HG03280 (cell line): ENCODE data around the gene TTLL8.

Source experiments
- ATAC-seq: cut with Tn5 transposase; IDR thresholded peaks from one replicate; pipeline ENCODE4 v1.9.1; 2021; ENCODE audit warnings: mild to moderate bottlenecking, moderate library complexity; ENCODE audit not compliant: unreplicated experiment

TTLL8 gene

GRCh38 chr22:50083462-50084079 lies 25.5 kb upstream of the TTLL8 start:
- no peak for ATAC-seq

GRCh38 chr22:50082961-50083461 lies 24.9 kb upstream of the TTLL8 start:
- no peak for ATAC-seq

- ATAC-seq = no peak
Observed at GRCh38 chr22:50082197-50082715, 24.2 kb upstream of the TTLL8 start.

GRCh38 chr22:50081426-50082196 lies 23.5 kb upstream of the TTLL8 start:
- no peak for ATAC-seq

GRCh38 chr22:50080077-50080465 lies 22.0 kb upstream of the TTLL8 start:
- no peak for ATAC-seq

- no peak for ATAC-seq
Observed at GRCh38 chr22:50078761-50079160, 20.7 kb upstream of the TTLL8 start.

- no peak for ATAC-seq
Observed at GRCh38 chr22:50078246-50078645, 20.1 kb upstream of the TTLL8 start.

- ATAC-seq = no peak
Observed at GRCh38 chr22:50076646-50077535, 18.8 kb upstream of the TTLL8 start.

- no peak for ATAC-seq
Observed at GRCh38 chr22:50074551-50075530, 16.7 kb upstream of the TTLL8 start.

GRCh38 chr22:50074056-50074455 lies 16.0 kb upstream of the TTLL8 start:
- ATAC-seq = no peak

- ATAC-seq = no peak
Observed at GRCh38 chr22:50072714-50073538, 14.8 kb upstream of the TTLL8 start.

GRCh38 chr22:50072167-50072555 lies 14.1 kb upstream of the TTLL8 start:
- no peak for ATAC-seq

- no peak for ATAC-seq
Observed at GRCh38 chr22:50071432-50072166, 13.5 kb upstream of the TTLL8 start.

- ATAC-seq = no peak
Observed at GRCh38 chr22:50070366-50070765, 12.3 kb upstream of the TTLL8 start.

GRCh38 chr22:50068096-50068495 lies 10.0 kb upstream of the TTLL8 start:
- no peak for ATAC-seq

- ATAC-seq = no peak
Observed at GRCh38 chr22:50067244-50067643, 9.1 kb upstream of the TTLL8 start.

- ATAC-seq = no peak
Observed at GRCh38 chr22:50064453-50064852, 6.4 kb upstream of the TTLL8 start.

- no peak for ATAC-seq
Observed at GRCh38 chr22:50063589-50064393, 5.7 kb upstream of the TTLL8 start.
